HEK293 (cell line): ENCODE data around the gene INPP4B.

Experiments used
- CTCF ChIA-PET: fragments of 350-600 bp; formaldehyde crosslinking; extraction: SDS; loops from one replicate; lab custom pipeline; 2021; ENCODE audit warnings: antibody characterized with exemption; lab: Yijun Ruan, JAX
- POLR2A ChIA-PET: fragments of 300-600 bp; formaldehyde crosslinking; extraction: SDS; loops from one replicate; lab custom pipeline; 2020; ENCODE audit warnings: antibody characterized with exemption, inconsistent platforms; lab: Yijun Ruan, JAX
- H3K27ac ChIP-seq: fragments of 200-500 bp; sonication (Bioruptor generic); 2 replicates; pipeline ENCODE4 v1.5.1; 2014; ENCODE audit warnings: low read depth, low read length, control low read depth, inconsistent platforms; ENCODE audit errors: extremely low read depth
- H3K36me3 ChIP-seq, 2 experiments: fragments of 200-500 bp in 1 of 2; sonication (Bioruptor generic) in 1 of 2; 1 replicate in 1 of 2; 2 replicates in 1 of 2; pipeline ENCODE4 v1.5.1; 2014 to 2017; ENCODE audit warnings: inconsistent platforms in 2 of 2, low read length in 2 of 2; ENCODE audit not compliant: control insufficient read depth in 2 of 2, insufficient read depth in 1 of 2
- H3K4me1 ChIP-seq: fragments of 200-500 bp; sonication (Bioruptor generic); 2 replicates; pipeline ENCODE4 v1.5.1; 2014; ENCODE audit warnings: mild to moderate bottlenecking, low read length, inconsistent platforms; ENCODE audit not compliant: control insufficient read depth, insufficient read depth
- H3K4me3 ChIP-seq: 2 replicates; pipeline ENCODE4 v1.5.1; 2011; ENCODE audit warnings: low read depth, mild to moderate bottlenecking, control low read depth, low read length, moderate library complexity
- H3K9me3 ChIP-seq: fragments of 200-500 bp; sonication (Bioruptor generic); 2 replicates; pipeline ENCODE4 v1.5.1; 2014; ENCODE audit warnings: low read depth, low read length, inconsistent platforms; ENCODE audit not compliant: control insufficient read depth, insufficient read depth
- FEZF1 ChIP-seq: fragments of 450-650 bp; formaldehyde crosslinking; IDR thresholded peaks from 2 replicates; pipeline ENCODE4 v1.5.1; 2016; ENCODE audit warnings: missing biosample characterization, missing genetic modification characterization
- KLF16 ChIP-seq: fragments of 450-650 bp; formaldehyde crosslinking; IDR thresholded peaks from 2 replicates; pipeline ENCODE4 v1.5.1; 2017; ENCODE audit warnings: missing biosample characterization, missing genetic modification characterization
- OSR2 ChIP-seq: fragments of 450-650 bp; formaldehyde crosslinking; IDR thresholded peaks from 2 replicates; pipeline ENCODE4 v1.5.1; 2016; ENCODE audit warnings: missing biosample characterization, missing genetic modification characterization
- PRDM6 ChIP-seq: fragments of 450-650 bp; formaldehyde crosslinking; IDR thresholded peaks from 2 replicates; pipeline ENCODE4 v1.5.1; 2017; ENCODE audit warnings: missing biosample characterization, missing genetic modification characterization
- TRIM28 ChIP-seq: IDR thresholded peaks from 2 replicates; pipeline ENCODE4 v1.6.1; 2011; ENCODE audit warnings: low read length, control low read depth, borderline replicate concordance
- ZBTB17 ChIP-seq: fragments of 450-650 bp; formaldehyde crosslinking; IDR thresholded peaks from 2 replicates; pipeline ENCODE4 v1.5.1; 2016; ENCODE audit warnings: missing biosample characterization, missing genetic modification characterization
- ZBTB20 ChIP-seq: fragments of 450-650 bp; formaldehyde crosslinking; IDR thresholded peaks from 2 replicates; pipeline ENCODE4 v1.5.1; 2016; ENCODE audit warnings: missing biosample characterization, missing genetic modification characterization
- ZBTB21 ChIP-seq: fragments of 450-650 bp; formaldehyde crosslinking; IDR thresholded peaks from 2 replicates; pipeline ENCODE4 v1.5.1; 2017; ENCODE audit warnings: missing biosample characterization, missing genetic modification characterization
- ZBTB49 ChIP-seq: fragments of 450-650 bp; formaldehyde crosslinking; IDR thresholded peaks from 2 replicates; pipeline ENCODE4 v1.5.1; 2016; ENCODE audit warnings: missing biosample characterization, missing genetic modification characterization, low read depth
- ZBTB8A ChIP-seq: fragments of 450-650 bp; formaldehyde crosslinking; IDR thresholded peaks from 2 replicates; pipeline ENCODE4 v1.5.1; 2016; ENCODE audit warnings: missing biosample characterization, missing genetic modification characterization
- ZNF10 ChIP-seq: fragments of 450-650 bp; formaldehyde crosslinking; IDR thresholded peaks from 2 replicates; pipeline ENCODE4 v1.5.1; 2017; ENCODE audit warnings: missing biosample characterization, missing genetic modification characterization
- ZNF121 ChIP-seq: fragments of 450-650 bp; formaldehyde crosslinking; IDR thresholded peaks from 2 replicates; pipeline ENCODE4 v1.5.1; 2016; ENCODE audit warnings: missing biosample characterization, missing genetic modification characterization
- ZNF16 ChIP-seq: fragments of 450-650 bp; formaldehyde crosslinking; IDR thresholded peaks from 2 replicates; pipeline ENCODE4 v1.5.1; 2016; ENCODE audit warnings: low read depth, missing biosample characterization, missing genetic modification characterization
- ZNF2 ChIP-seq: fragments of 450-650 bp; formaldehyde crosslinking; IDR thresholded peaks from 2 replicates; pipeline ENCODE4 v1.5.1; 2016; ENCODE audit warnings: missing biosample characterization, missing genetic modification characterization
- ZNF26 ChIP-seq: fragments of 450-650 bp; formaldehyde crosslinking; IDR thresholded peaks from 2 replicates; pipeline ENCODE4 v1.5.1; 2016; ENCODE audit warnings: missing biosample characterization, missing genetic modification characterization
- ZNF292 ChIP-seq: fragments of 450-650 bp; formaldehyde crosslinking; IDR thresholded peaks from 2 replicates; pipeline ENCODE4 v1.5.1; 2016; ENCODE audit warnings: low read depth, missing biosample characterization, missing genetic modification characterization, borderline replicate concordance
- ZNF335 ChIP-seq: fragments of 450-650 bp; formaldehyde crosslinking; conservative IDR thresholded peaks from 2 replicates; pipeline ENCODE4 v1.5.1; 2016; ENCODE audit warnings: missing biosample characterization, missing genetic modification characterization
- ZNF341 ChIP-seq: fragments of 450-650 bp; formaldehyde crosslinking; IDR thresholded peaks from 2 replicates; pipeline ENCODE4; 2016; ENCODE audit warnings: low read depth, missing biosample characterization, missing genetic modification characterization
- ZNF529 ChIP-seq: fragments of 450-650 bp; formaldehyde crosslinking; IDR thresholded peaks from 2 replicates; pipeline ENCODE4 v1.5.1; 2017; ENCODE audit warnings: missing genetic modification characterization, missing biosample characterization; ENCODE audit not compliant: insufficient replicate concordance
- ZNF544 ChIP-seq: fragments of 450-650 bp; formaldehyde crosslinking; IDR thresholded peaks from 2 replicates; pipeline ENCODE4 v1.5.0; 2017; ENCODE audit warnings: missing biosample characterization, missing genetic modification characterization
- ZNF626 ChIP-seq: fragments of 450-650 bp; sonication (Bioruptor Pico); formaldehyde crosslinking; IDR thresholded peaks from 2 replicates; pipeline ENCODE4 v1.5.1; 2018; ENCODE audit warnings: missing biosample characterization, missing genetic modification characterization, inconsistent platforms
- ZNF658 ChIP-seq: fragments of 450-650 bp; formaldehyde crosslinking; IDR thresholded peaks from 2 replicates; pipeline ENCODE4; 2016; ENCODE audit warnings: missing biosample characterization, missing genetic modification characterization
- ZNF747 ChIP-seq: fragments of 450-650 bp; formaldehyde crosslinking; IDR thresholded peaks from 2 replicates; pipeline ENCODE4 v1.5.1; 2016; ENCODE audit warnings: missing biosample characterization, missing genetic modification characterization
- ZNF776 ChIP-seq: fragments of 450-650 bp; formaldehyde crosslinking; IDR thresholded peaks from 2 replicates; pipeline ENCODE4 v1.5.0; 2017; ENCODE audit warnings: missing biosample characterization, missing genetic modification characterization, borderline replicate concordance
- ZNF837 ChIP-seq: fragments of 450-650 bp; formaldehyde crosslinking; IDR thresholded peaks from 2 replicates; pipeline ENCODE4 v1.5.1; 2016; ENCODE audit warnings: missing biosample characterization, missing genetic modification characterization
- ZSCAN23 ChIP-seq: fragments of 450-650 bp; formaldehyde crosslinking; IDR thresholded peaks from 2 replicates; pipeline ENCODE4 v1.5.1; 2016; ENCODE audit warnings: missing biosample characterization, missing genetic modification characterization

The INPP4B gene

GRCh38 chr4:142351958-142352357, 494.1 kb downstream of the INPP4B start:
- no peaks in the 10 kb centered on the region for H3K9me3 ChIP-seq
- POLR2A ChIA-PET = no interaction called here
- CTCF ChIA-PET = interaction anchor here (0.6 to 1.9 kb wide), 7 partner anchors 12 to 493 kb away, joined by 3 to 4 read pairs (median 3); no protein-coding TSS in a partner anchor
- peaks cover 6% of the 10 kb centered on the region for H3K4me1 ChIP-seq
- no peak overlapping the region for H3K4me3 ChIP-seq
- TF ChIP-seq KLF16 (no peak), ZBTB20 (tag by site-specific recombination) (no peak), ZBTB8A (tag by site-specific recombination) (no peak)
- H3K27ac ChIP-seq = no peak overlapping the region
- no peaks in the 10 kb centered on the region for H3K36me3 ChIP-seq

GRCh38 chr4:142350871-142351270, 495.2 kb downstream of the INPP4B start:
- ChIA-PET CTCF (interaction anchor here (0.7 kb wide), 1 partner anchor 489 kb away, joined by 3 read pairs; no protein-coding TSS in a partner anchor), POLR2A (no interaction called here)
- Histone ChIP-seq H3K4me1 (peaks cover 9% of the 10 kb centered on the region), H3K36me3 (no peaks in the 10 kb centered on the region), H3K27ac (no peak overlapping the region), H3K4me3 (no peak overlapping the region), H3K9me3 (no peaks in the 10 kb centered on the region)
- TF ChIP-seq ZNF121 (tag by site-specific recombination) (no peak), ZSCAN23 (no peak), ZNF747 (no peak), ZBTB21 (tag by site-specific recombination) (no peak)

GRCh38 chr4:142348613-142349021, 497.5 kb downstream of the INPP4B start:
- Histone ChIP-seq H3K36me3 (no peaks in the 10 kb centered on the region), H3K27ac (no peak overlapping the region), H3K4me1 (peaks cover 9% of the 10 kb centered on the region), H3K4me3 (no peak overlapping the region), H3K9me3 (no peaks in the 10 kb centered on the region)
- ChIA-PET CTCF (interaction anchor here (0.9 kb wide), 1 partner anchor 218 kb away, joined by 3 read pairs; no protein-coding TSS in a partner anchor), POLR2A (no interaction called here)
- TF ChIP-seq ZNF335 (tag by site-specific recombination) = peak; percentile 47
- no peak for TF ChIP-seq ZNF529
- peak; percentile 13; the same call in 1 of the 2 replicates for TF ChIP-seq PRDM6 (tag by site-specific recombination)
- peak; percentile 25; the same call in 1 of the 2 replicates for TF ChIP-seq TRIM28
- no peak for TF ChIP-seq ZBTB17 (tag by site-specific recombination)
- no peak for TF ChIP-seq ZNF292 (tag by site-specific recombination)
- TF ChIP-seq ZNF10 (tag by site-specific recombination) = no peak
- 0 out of 2 replicates have a peak, but pooled peaks have one; percentile 10 for TF ChIP-seq OSR2 (tag by site-specific recombination)
- TF ChIP-seq ZNF837 (tag by site-specific recombination) = no peak
- TF ChIP-seq ZNF26 (tag by site-specific recombination) = no peak
- TF ChIP-seq ZBTB49 = no peak
- TF ChIP-seq ZNF2 (tag by site-specific recombination) = no peak
- TF ChIP-seq FEZF1 (tag by site-specific recombination) = peak; percentile 73
- TF ChIP-seq ZNF747 = no peak
- TF ChIP-seq ZNF544 (tag by site-specific recombination) = no peak
- TF ChIP-seq ZNF16 (tag by site-specific recombination) = no peak
- TF ChIP-seq ZNF658 = no peak
- no peak for TF ChIP-seq ZNF341 (tag by site-specific recombination)
- no peak for TF ChIP-seq ZNF776 (tag by site-specific recombination)
- no peak for TF ChIP-seq ZNF626
